H9 (cell line): ENCODE data around the gene NANOG. TPM values are rescaled to one million over a fixed set of nuclear protein-coding genes. Genes with fewer than 3 reads are reported as not detected.
"Not testable (repeated sequence)": the region's sequence is repeated elsewhere in the genome, so short reads cannot be mapped to it uniquely, and the experiment has no call there.

Source experiments
- DNase-seq: peaks from one replicate; pipeline ENCODE4 v3.0.0-alpha.2; 2017
- H2AFZ ChIP-seq: one replicate; pipeline ENCODE4 v1.6.1; 2013; ENCODE audit warnings: mild to moderate bottlenecking, low read length, control low read depth, moderate library complexity
- H2AK5ac ChIP-seq: 2 replicates; pipeline ENCODE4 v1.6.1; 2013; ENCODE audit warnings: low read length, control low read depth, mixed read lengths; ENCODE audit not compliant: insufficient read length
- H2BK120ac ChIP-seq: one replicate; pipeline ENCODE4 v1.6.1; 2013; ENCODE audit warnings: low read depth, mild to moderate bottlenecking, low read length, control low read depth, inconsistent platforms; ENCODE audit not compliant: poor library complexity, severe bottlenecking
- H2BK12ac ChIP-seq: 2 replicates; pipeline ENCODE4 v1.6.1; 2013; ENCODE audit warnings: low read length, control low read depth, mixed read lengths, low read depth; ENCODE audit not compliant: insufficient read length
- H2BK15ac ChIP-seq: 2 replicates; pipeline ENCODE4 v1.6.1; 2013; ENCODE audit warnings: low read depth, low read length, control low read depth
- H2BK20ac ChIP-seq: one replicate; pipeline ENCODE4 v1.6.1; 2013; ENCODE audit warnings: low read depth, mild to moderate bottlenecking, low read length, control low read depth, inconsistent platforms; ENCODE audit not compliant: poor library complexity, severe bottlenecking
- H2BK5ac ChIP-seq: 2 replicates; pipeline ENCODE4 v1.6.1; 2013; ENCODE audit warnings: low read length, control low read depth, mixed read lengths; ENCODE audit not compliant: insufficient read length
- H3K14ac ChIP-seq: 2 replicates; pipeline ENCODE4 v1.6.1; 2013; ENCODE audit warnings: low read length, control low read depth; ENCODE audit not compliant: insufficient read depth
- H3K18ac ChIP-seq: 2 replicates; pipeline ENCODE4 v1.6.1; 2013; ENCODE audit warnings: low read depth, mild to moderate bottlenecking, mixed read lengths, low read length, control low read depth; ENCODE audit not compliant: insufficient read length
- H3K23ac ChIP-seq: 2 replicates; pipeline ENCODE4 v1.6.1; 2013; ENCODE audit warnings: low read length, control low read depth, mixed read lengths, low read depth; ENCODE audit not compliant: insufficient read length
- H3K23me2 ChIP-seq: 2 replicates; pipeline ENCODE4 v1.6.1; 2013; ENCODE audit warnings: low read depth, mild to moderate bottlenecking, mixed read lengths, low read length, control low read depth; ENCODE audit not compliant: insufficient read length, poor library complexity, severe bottlenecking
- H3K27ac ChIP-seq: 2 replicates; pipeline ENCODE4 v1.5.1; 2013; ENCODE audit warnings: low read length, control low read depth, mixed read lengths, low read depth; ENCODE audit not compliant: insufficient read length
- H3K27me3 ChIP-seq: 2 replicates; pipeline ENCODE4 v1.6.1; 2013; ENCODE audit warnings: low read length, control low read depth, inconsistent platforms; ENCODE audit not compliant: insufficient read depth
- H3K4ac ChIP-seq: 2 replicates; pipeline ENCODE4 v1.6.1; 2013; ENCODE audit warnings: low read depth, mild to moderate bottlenecking, control low read depth, inconsistent platforms, low read length, moderate library complexity
- H3K4me1 ChIP-seq: 2 replicates; pipeline ENCODE4 v1.6.1; 2013; ENCODE audit warnings: low read length, control low read depth, inconsistent platforms; ENCODE audit not compliant: insufficient read depth
- H3K4me2 ChIP-seq: 2 replicates; pipeline ENCODE4 v1.6.1; 2013; ENCODE audit warnings: low read length, control low read depth, mixed read lengths; ENCODE audit not compliant: insufficient read length, insufficient read depth
- H3K56ac ChIP-seq: 2 replicates; pipeline ENCODE4 v1.6.1; 2013; ENCODE audit warnings: low read depth, mild to moderate bottlenecking, mixed read lengths, low read length, control low read depth; ENCODE audit not compliant: insufficient read length
- H3K79me1 ChIP-seq: 2 replicates; pipeline ENCODE4 v1.6.1; 2013; ENCODE audit warnings: low read depth, mild to moderate bottlenecking, moderate library complexity, low read length, control low read depth, inconsistent platforms; ENCODE audit not compliant: insufficient read depth, poor library complexity, severe bottlenecking
- H3K79me2 ChIP-seq: 2 replicates; pipeline ENCODE4 v1.6.1; 2013; ENCODE audit warnings: low read length, control low read depth, inconsistent platforms; ENCODE audit not compliant: insufficient read depth
- H3K9ac ChIP-seq: 2 replicates; pipeline ENCODE4 v1.6.1; 2013; ENCODE audit warnings: low read length, control low read depth, mixed read lengths; ENCODE audit not compliant: insufficient read length; ENCODE audit errors: extremely low read depth
- H3K9me3 ChIP-seq: one replicate; pipeline ENCODE4 v1.6.1; 2013; ENCODE audit warnings: low read depth, low read length, inconsistent platforms; ENCODE audit not compliant: control insufficient read depth
- H3T11ph ChIP-seq: one replicate; pipeline ENCODE4 v1.6.1; 2013; ENCODE audit warnings: mild to moderate bottlenecking, low read length, control low read depth, inconsistent platforms
- H4K20me1 ChIP-seq: one replicate; pipeline ENCODE4 v1.6.1; 2013; ENCODE audit not compliant: control insufficient read depth, insufficient read length, insufficient read depth
- H4K5ac ChIP-seq: 2 replicates; pipeline ENCODE4 v1.6.1; 2013; ENCODE audit warnings: low read depth, mild to moderate bottlenecking, mixed read lengths, low read length, control low read depth; ENCODE audit not compliant: insufficient read length
- H4K8ac ChIP-seq: replicated peaks from 2 replicates; pipeline ENCODE4 v1.6.1; 2013; ENCODE audit warnings: low read length, control low read depth, mixed read lengths, low read depth; ENCODE audit not compliant: insufficient read length
- H4K91ac ChIP-seq: 2 replicates; pipeline ENCODE4 v1.6.1; 2013; ENCODE audit warnings: low read depth, mild to moderate bottlenecking, moderate library complexity, mixed read lengths, low read length, control low read depth; ENCODE audit not compliant: insufficient read length
- H3K27ac Mint-ChIP-seq, 3 experiments: 2 replicates in 2 of 3; 3 replicates in 1 of 3; pipeline ENCODE4 v1.8.0; 2020 to 2021; ENCODE audit warnings: mixed read lengths in 3 of 3, mild to moderate bottlenecking in 1 of 3, moderate library complexity in 1 of 3
- H3K27me3 Mint-ChIP-seq: 2 replicates; pipeline ENCODE4 v1.8.0; 2021; ENCODE audit warnings: low read depth, mild to moderate bottlenecking, moderate library complexity, mixed read lengths
- H3K36me3 Mint-ChIP-seq, 3 experiments: 2 replicates in 2 of 3; 3 replicates in 1 of 3; pipeline ENCODE4 v1.8.0; 2020 to 2021; ENCODE audit warnings: low read depth in 3 of 3, mixed read lengths in 3 of 3; ENCODE audit not compliant: insufficient read depth in 1 of 3
- H3K4me1 Mint-ChIP-seq, 2 experiments: 2 replicates each; pipeline ENCODE4 v1.8.0; 2020; ENCODE audit warnings: mixed read lengths in 2 of 2
- H3K4me3 Mint-ChIP-seq, 2 experiments: 2 replicates in 1 of 2; 3 replicates in 1 of 2; pipeline ENCODE4 v1.8.0; 2020 to 2021; ENCODE audit warnings: mild to moderate bottlenecking in 2 of 2, mixed read lengths in 2 of 2, moderate library complexity in 1 of 2
- H3K9me3 Mint-ChIP-seq, 2 experiments: 2 replicates in 1 of 2; 3 replicates in 1 of 2; pipeline ENCODE4 v1.8.0; 2020; ENCODE audit warnings: mild to moderate bottlenecking in 2 of 2, mixed read lengths in 2 of 2, moderate library complexity in 1 of 2
- WGBS: extraction: QIAGEN DNeasy Blood & Tissue Kit; methylation state at CpG from one replicate; pipeline ENCODE4 v1.1.7; 2013; ENCODE audit warnings: missing lambda C conversion rate, low lambda C conversion rate, mixed read lengths; ENCODE audit not compliant: insufficient read length; ENCODE audit errors: extremely low coverage; 5-methylcytosine and 5-hydroxymethylcytosine counted together
- total RNA-seq: library from RNA; stranded (reverse); gene quantifications from 2 replicates; pipeline ENCODE4 v1.2.1, GENCODE V29; 2021

NANOG gene
- total RNA-seq, 1 experiment from 2014 or later, result 199 TPM

DNA sequence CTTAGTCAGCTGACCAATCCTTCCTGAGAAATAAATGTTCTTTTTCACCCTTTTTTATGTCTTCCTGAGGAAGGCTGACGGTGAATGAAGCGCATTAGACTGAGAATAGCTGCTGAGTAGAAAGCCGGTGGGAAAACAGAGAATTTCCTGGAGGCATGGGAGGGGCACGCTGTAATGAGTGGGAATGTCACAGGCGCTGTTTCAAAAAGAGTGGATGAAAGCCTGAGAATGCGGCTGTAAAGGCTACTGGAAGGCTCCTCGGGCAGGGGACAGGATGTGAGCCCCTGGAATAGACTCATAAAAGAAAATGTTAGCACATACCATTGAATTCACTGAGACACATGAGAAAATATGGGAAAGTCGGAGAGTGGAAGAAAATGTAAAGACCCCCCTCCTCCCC lies 53.9 kb downstream of the NANOG start:
- not testable (repeated sequence) for H3K4ac ChIP-seq, DNase-seq, H4K5ac ChIP-seq, H3K4me2 ChIP-seq, H3K56ac ChIP-seq, H3K79me1 ChIP-seq, H3K9me3 ChIP-seq, H2BK20ac ChIP-seq, H3K14ac ChIP-seq, H3K27ac ChIP-seq, H4K8ac ChIP-seq, H4K91ac ChIP-seq, H2AK5ac ChIP-seq, H3K23ac ChIP-seq, H3K79me2 ChIP-seq, H3K36me3 Mint-ChIP-seq, H3T11ph ChIP-seq, H2BK12ac ChIP-seq, H3K27ac Mint-ChIP-seq, H2BK15ac ChIP-seq, H2BK5ac ChIP-seq, H3K9me3 Mint-ChIP-seq, H2AFZ ChIP-seq, H3K4me3 Mint-ChIP-seq, H3K9ac ChIP-seq, H3K27me3 Mint-ChIP-seq, H4K20me1 ChIP-seq, H3K18ac ChIP-seq, H3K27me3 ChIP-seq, H3K23me2 ChIP-seq, H2BK120ac ChIP-seq, H3K4me1 ChIP-seq
- no CpG with 5 or more reads among the region's 8 CpGs for WGBS
- peaks cover 38 to 41% of the 10 kb centered on the region in 2 experiments for H3K4me1 Mint-ChIP-seq

DNA sequence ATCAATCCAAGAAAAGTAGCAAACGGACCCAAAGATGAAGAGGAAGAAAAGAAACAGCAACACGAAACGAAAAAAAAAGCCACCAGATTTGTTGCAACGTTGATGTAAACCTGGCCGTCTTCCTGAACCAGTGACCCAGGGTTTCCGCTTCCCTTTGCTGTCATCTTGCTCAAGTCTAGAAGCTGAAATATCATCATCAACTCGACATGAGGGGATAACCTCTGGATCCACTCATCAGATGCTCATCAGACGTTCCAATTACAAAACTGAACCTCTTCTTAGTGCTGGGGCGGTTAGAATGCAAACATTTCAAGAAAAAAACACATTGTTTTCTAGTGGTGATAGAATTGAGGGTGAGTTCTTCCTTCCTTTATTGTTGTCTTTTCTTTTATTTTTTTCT lies 54.4 kb downstream of the NANOG start:
- not testable (repeated sequence) for H2AFZ ChIP-seq, H3K56ac ChIP-seq, H3K9me3 ChIP-seq, H3K18ac ChIP-seq, H3K23ac ChIP-seq, H2BK12ac ChIP-seq, H3K4ac ChIP-seq, H3K4me3 Mint-ChIP-seq, H4K91ac ChIP-seq, H3K4me2 ChIP-seq, H3K79me2 ChIP-seq, H2AK5ac ChIP-seq, H3K9me3 Mint-ChIP-seq, H4K8ac ChIP-seq, H3K14ac ChIP-seq, H2BK5ac ChIP-seq, H2BK120ac ChIP-seq, H3K36me3 Mint-ChIP-seq, H4K5ac ChIP-seq, H2BK15ac ChIP-seq, H3K79me1 ChIP-seq, H3K27ac ChIP-seq, H3K4me1 ChIP-seq, H3K27me3 ChIP-seq, H3T11ph ChIP-seq, H3K27me3 Mint-ChIP-seq, DNase-seq, H3K9ac ChIP-seq, H2BK20ac ChIP-seq, H4K20me1 ChIP-seq, H3K23me2 ChIP-seq
- Mint-ChIP-seq H3K4me1 (peaks cover 41 to 45% of the 10 kb centered on the region in 2 experiments), H3K27ac (peak overlapping the region in 2 of 3 experiments; percentile 0 to 17; a peak in 2 of 7 replicates)
- WGBS, result no CpG with 5 or more reads among the region's 9 CpGs
